ENCODE data around the gene ZNF74.
"Not testable (repeated sequence)": the region's sequence is repeated elsewhere in the genome, so short reads cannot be mapped to it uniquely, and the experiment has no call there.

The ZNF74 gene

DNA sequence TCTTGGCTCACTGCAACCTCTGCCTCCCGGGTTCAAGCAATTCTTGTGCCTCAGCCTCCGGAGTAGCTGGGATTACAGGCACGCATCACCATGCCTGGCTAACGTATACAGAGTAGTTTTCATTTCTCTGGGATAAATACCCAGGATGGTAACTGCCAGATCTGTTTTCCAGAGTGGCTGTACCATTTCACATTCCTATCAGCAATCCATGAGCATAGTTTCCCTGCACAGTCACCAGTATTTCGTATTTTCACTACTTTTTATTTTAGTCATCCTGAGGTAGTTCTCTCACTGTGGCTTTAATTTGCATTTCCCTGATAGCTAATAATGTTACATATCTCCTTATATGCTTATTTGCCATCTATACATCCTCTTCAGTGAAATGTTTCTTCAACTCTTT lies 54.7 kb downstream of the ZNF74 start:
- DNase-seq (ENCODE audit: low spot score) = no peak

DNA sequence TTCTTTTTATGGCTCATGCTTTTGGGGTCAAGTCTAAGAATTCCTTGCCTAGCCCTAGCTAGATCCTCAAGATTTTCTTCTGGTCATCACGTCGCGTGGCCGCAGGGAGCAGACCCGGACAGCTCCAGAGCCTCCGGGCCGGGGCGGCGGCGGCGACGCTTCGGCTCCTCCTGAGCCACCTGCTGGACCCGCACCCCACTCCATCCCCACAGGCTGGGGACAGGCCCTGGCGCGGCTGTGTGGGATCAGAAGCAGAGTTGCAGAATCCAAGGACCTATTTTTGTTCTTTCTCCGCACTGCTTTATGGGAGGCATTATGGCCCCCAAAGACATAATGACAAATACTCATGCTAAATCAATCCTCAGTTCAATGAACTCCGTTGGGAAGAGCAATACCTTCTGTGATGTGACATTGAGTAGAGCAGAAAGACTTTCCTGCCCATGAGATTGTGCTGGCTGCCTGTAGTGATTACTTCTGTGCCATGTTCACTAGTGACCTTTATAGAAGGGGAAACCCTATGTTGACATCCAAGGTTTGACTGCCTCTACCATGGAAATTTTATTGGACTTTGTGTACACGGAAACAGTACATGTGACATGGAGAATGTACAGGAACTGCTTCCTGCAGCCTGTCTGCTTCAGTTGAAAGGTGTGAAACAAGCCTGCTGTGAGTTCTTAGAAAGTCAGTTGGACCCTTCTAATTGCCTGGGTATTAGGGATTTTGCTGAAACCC lies 56.0 kb downstream of the ZNF74 start:
- DNase-seq (ENCODE audit: low spot score) = no peak

DNA sequence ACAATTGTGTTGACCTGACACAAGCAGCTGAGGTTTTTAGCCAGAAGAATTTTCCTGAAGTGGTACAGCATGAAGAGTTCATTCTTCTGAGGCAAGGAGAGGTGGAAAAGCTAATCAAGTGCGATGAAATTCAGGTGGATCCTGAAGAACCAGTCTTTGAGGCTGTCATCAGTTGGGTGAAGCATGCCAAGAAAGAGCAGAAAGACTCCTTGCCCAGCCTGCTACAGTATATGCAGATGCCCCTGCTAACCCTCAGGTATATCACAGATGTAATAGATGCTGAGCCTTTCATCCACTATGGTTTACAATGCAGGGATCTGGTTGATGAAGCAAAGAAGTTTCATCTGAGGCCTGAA lies 56.6 kb downstream of the ZNF74 start:
- DNase-seq (ENCODE audit: low spot score) = no peak

DNA sequence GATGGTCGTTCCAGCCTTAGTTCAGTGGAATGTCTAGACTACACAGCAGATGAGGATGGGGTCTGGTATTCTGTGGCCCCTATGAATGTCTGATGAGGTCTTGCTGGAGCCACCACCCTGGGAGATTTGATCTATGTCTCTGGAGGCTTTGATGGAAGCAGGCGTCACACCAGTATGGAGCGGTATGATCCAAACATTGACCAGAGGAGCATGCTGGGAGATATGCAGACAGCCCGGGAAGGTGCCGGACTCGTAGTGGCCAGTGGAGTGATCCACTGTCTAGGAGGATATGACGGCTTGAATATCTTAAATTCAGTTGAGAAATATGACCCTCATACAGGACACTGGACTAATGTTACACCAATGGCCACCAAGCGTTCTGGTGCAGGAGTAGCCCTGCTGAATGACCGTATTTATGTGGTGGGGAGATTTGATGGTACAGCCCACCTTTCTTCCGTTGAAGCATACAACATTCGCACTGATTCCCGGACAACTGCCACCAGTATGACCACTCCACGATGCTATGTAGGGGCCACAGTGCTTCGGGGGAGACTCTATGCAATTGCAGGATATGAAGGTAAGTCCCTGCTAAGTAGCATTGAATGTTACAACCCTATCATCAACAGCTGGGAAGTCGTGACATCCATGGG lies 57.3 kb downstream of the ZNF74 start:
- DNase-seq (ENCODE audit: low spot score) = not testable (repeated sequence)

DNA sequence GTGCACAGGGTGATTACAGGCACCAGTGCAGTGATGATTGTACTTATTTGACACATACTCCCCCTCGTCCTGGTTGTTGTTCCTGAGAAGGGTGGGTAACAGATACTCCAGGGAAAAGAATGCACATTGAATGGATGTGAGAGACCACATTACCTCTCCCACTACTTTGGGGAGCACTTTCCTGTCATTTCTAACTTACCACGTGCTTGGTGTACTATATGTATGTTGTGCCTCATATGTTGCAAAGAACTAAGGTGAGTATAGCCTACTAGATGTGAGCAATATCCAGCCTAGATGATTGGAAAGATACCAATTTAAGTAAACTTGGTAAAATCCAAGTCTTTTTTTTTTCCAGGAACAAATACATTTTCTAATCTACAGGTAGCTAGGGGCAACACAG lies 58.0 kb downstream of the ZNF74 start:
- DNase-seq (ENCODE audit: low spot score) = no peak

DNA sequence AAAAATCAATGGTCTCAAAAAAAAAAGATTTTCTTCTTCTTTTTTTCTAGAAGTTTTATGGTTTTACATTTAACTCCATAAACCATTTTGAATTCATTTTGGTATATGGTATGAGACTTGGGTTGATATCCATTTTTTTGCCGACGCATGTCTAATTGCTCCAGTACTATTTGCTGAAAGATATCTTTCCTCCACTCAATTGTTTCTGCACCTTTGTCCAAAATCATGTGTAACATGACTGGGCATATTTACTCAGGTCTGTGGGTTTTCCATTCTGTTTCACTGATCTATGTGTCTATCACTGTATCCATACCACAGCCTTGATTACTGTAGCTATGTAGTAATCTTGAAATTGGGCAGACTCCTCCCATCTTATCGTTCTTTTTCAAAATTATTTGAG lies 59.3 kb downstream of the ZNF74 start:
- no peak for DNase-seq (ENCODE audit: low spot score)

DNA sequence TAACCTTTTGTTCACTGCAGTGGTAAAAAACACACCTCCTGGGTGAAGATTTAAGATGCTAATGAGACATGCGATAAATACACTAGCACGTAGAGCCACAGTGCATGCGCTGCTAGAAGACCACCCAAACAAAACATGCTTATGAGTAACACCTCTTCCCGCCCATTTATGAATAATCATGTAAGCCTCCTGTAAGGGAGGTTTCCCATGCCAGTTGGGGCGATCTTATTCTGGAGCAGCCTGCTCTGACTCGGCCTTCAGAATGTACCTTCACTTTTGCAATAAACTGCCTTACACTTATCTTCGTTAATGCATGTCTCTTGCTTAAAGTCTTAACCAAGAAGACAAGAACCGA lies 61.7 kb downstream of the ZNF74 start:
- no peak for DNase-seq (ENCODE audit: low spot score)

DNA sequence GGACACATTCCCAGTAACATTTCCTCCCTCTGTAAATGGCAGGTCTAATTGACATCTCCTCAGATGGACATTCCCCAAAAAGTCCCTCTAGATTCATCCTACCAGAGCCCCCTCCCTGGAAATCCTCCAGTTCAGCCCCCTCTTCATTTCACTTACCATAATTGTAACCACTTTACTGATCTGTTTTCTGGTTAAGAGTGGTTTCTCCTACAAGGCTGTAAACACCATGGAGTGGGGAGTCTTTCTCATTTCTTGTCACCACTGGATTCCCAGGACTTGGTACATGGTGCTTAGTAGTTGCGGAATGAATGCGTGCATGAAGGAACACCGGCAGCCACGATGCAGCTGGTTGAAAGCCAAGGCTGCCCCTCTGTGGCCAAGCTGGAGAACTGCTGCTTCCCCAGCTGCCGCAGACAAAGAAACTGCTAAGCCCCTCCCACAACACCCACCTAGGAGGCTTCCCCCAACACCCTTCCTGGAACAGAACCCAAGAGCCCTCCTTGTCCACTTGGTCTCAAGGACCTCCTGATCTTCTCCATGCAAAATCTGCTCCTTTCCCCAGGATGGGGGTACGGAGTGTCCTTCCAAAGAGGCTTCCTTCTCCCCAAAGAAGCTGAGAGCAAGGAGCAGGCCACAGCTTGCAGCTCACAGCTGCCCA lies 62.2 kb downstream of the ZNF74 start:
- DNase-seq (ENCODE audit: low spot score) = peak; percentile 71

DNA sequence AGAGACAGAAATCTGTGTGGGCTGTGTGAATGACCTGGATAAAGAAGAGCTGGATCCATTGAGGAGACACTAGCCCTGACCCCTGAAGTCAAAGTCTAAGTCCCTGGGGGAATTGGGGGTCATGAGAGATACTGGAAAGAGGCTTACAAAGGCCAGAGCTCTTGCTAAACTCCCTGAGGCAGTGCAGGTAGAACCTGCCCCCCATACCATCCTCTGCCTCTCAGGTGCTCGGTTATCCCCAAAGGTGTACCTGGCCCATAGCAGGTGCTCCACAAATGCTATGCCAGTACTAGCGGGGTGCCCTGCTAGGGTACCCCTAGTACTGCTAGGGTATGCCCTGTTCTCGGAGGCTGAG lies 62.7 kb downstream of the ZNF74 start:
- DNase-seq (ENCODE audit: low spot score) = no peak

DNA sequence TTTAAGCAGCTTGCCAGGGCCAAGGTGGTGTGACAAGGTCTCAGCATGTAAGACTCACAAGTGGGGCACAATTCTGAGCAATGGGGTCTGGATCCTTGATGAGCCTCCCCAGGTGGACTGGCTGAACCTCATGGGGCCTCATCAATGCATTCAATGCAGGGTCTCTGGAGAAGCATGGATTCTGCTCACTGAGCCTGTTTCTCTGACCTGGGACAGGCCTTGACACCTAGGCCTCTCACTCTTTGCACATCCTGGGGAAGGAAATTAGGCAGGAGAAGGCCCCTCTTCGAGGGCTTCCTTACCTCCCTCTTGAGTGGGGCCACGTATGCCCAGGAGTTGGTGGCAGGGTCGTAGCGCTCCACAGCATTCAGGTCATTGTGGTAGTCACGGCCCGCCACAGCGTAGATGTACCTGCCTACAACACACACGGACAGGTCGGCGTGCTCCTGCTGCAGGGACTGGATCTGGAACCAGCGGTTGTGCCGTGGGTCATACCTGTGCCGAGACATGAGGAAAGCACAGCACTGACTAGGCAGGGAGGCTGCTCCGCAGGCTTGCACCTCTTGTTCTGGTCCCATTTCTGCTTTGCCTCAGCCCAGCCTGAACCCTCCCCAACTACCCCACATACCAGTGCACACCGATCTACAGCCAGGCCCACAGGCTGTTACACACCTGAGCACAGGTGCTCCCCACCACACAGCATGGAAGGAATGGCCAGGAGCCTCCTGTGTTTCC lies 63.7 kb downstream of the ZNF74 start:
- DNase-seq (ENCODE audit: low spot score) = no peak
